ENCODE data around the gene ETS2. TPM values are rescaled to one million over a fixed set of nuclear protein-coding genes. Genes with fewer than 3 reads are reported as not detected.
A peak's percentile ranks its signal among the peaks of the same experiment; 100 is the strongest.

ETS2 gene
- total and polyA plus RNA-seq, 2 of the 8 experiments (the other 6 are each of a cell fraction or from before 2014, with no cell fraction given): 11.0 to 45.1 TPM

DNA sequence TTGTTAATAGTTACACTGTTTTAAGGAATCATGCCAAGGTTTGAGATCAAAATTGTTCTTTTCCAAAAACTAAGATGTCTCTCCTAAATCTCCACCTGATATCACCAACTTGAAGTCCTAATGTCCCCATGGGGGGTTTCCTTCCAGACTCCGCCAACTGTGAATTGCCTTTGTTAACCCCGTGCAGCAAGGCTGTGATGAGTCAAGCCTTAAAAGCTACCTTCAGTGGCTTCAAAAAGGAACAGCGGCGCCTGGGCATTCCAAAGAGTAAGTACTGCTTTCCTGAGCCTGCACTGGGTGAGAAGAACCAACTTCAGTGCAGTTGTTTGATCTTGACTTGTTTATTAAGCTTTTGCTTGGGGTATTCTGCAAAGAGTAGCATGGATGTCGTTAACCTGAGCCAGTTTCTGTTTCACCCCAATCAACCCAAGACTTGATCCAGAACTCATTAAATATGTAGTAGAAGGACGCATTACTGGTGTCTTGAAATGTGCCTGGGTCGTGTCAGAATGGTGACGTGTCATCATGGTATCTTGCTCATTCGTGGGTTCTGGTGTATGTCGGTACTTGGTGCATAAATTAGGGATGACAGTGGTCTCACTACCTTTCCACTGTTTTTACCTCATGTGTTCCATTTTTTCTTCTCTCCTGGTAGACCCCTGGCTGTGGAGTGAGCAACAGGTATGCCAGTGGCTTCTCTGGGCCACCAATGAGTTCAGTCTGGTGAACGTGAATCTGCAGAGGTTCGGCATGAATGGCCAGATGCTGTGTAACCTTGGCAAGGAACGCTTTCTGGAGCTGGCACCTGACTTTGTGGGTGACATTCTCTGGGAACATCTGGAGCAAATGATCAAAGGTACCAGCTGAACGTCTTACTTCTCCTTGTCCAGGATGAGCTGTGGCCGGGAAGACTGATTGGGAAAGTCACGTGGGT, 8.7 kb downstream of the ETS2 start:
- POLR2A ChIA-PET (ENCODE audit: partially characterized antibody): interaction anchor here (1.2 kb wide), 1 partner anchor 9 kb away, joined by 3 read pairs; the partner anchor contains the start of gene ETS2
- Histone ChIP-seq H3K79me1 (ENCODE audit: low read depth, low read length) (no peaks in the 10 kb centered on the region; the same call in 1 of the 2 replicates), H2BK120ac (replicated peaks; ENCODE audit: low read depth, low read length) (no peak overlapping the region), H3K4me3 (ENCODE audit: extremely low read depth in 1 of 4, insufficient read depth in 2 of 4, low read depth in 3 of 4, low read length in 4 of 4) (no peak overlapping the region), H3K27me3 (replicated peaks in 1 of 4; ENCODE audit: control insufficient read depth in 3 of 4, extremely low read depth in 1 of 4, insufficient read depth in 3 of 4, low read length in 3 of 4) (no peaks in the 10 kb centered on the region), H2BK20ac (ENCODE audit: low read length) (no peak overlapping the region), H3K9me3 (ENCODE audit: insufficient read depth in 2 of 2, low read depth in 1 of 2, low read length in 1 of 2) (no peaks in the 10 kb centered on the region), H2BK15ac (ENCODE audit: low read length) (no peak overlapping the region), H2AFZ (ENCODE audit: low read length) (no peak overlapping the region), H3K23ac (ENCODE audit: insufficient read length) (no peak overlapping the region), H4K5ac (ENCODE audit: insufficient read length, low read depth, low read length) (no peak overlapping the region), H3K18ac (ENCODE audit: extremely low read depth, low read length) (0 out of 2 replicates have a peak overlapping the region, but pooled peaks have one; percentile 20), H4K20me1 (replicated peaks in 1 of 2; ENCODE audit: control insufficient read depth in 1 of 2, insufficient read depth in 2 of 2, low read length in 2 of 2) (peaks cover 0 to 4% of the 10 kb centered on the region in 2 experiments), H2BK12ac (ENCODE audit: low read depth, low read length) (peak overlapping the region; percentile 5; the same call in 1 of the 2 replicates), H3K4ac (replicated peaks; ENCODE audit: insufficient read length, low read depth, low read length) (no peak overlapping the region), H3K79me2 (ENCODE audit: control insufficient read depth in 1 of 2, insufficient read depth in 2 of 2, low read length in 2 of 2) (peaks cover 0 to 22% of the 10 kb centered on the region in 2 experiments; a peak in 2 of 4 replicates), H3K56ac (replicated peaks; ENCODE audit: insufficient read length, low read depth, low read length) (no peak overlapping the region), H3K4me1 (replicated peaks in 1 of 4; ENCODE audit: control insufficient read depth in 3 of 4, insufficient read depth in 4 of 4, low read length in 3 of 4) (peaks cover 10 to 23% (median 22%) of the 10 kb centered on the region in 4 experiments), H3K36me3 (ENCODE audit: control insufficient read depth in 2 of 4, insufficient read depth in 4 of 4, low read length in 3 of 4) (peaks cover 34 to 83% (median 58%) of the 10 kb centered on the region in 4 experiments), H4K91ac (replicated peaks; ENCODE audit: insufficient read length, low read length) (no peak overlapping the region), H2AK5ac (ENCODE audit: low read depth, low read length) (no peak overlapping the region), H3K27ac (ENCODE audit: low read depth, low read length) (no peak overlapping the region), H3K4me2 (ENCODE audit: insufficient read depth in 1 of 2, low read depth in 2 of 2, low read length in 2 of 2) (no peak overlapping the region; a peak in 1 of 4 replicates), H2BK5ac (ENCODE audit: low read depth, low read length) (peak overlapping the region; percentile 38; the same call in 1 of the 2 replicates), H3K23me2 (ENCODE audit: low read depth, low read length) (no peaks in the 10 kb centered on the region), H4K8ac (ENCODE audit: extremely low read depth, insufficient read depth, low read length) (no peak overlapping the region), H3K9ac (replicated peaks in 1 of 4; ENCODE audit: extremely low read depth in 1 of 4, low read depth in 3 of 4, low read length in 3 of 4) (no peak overlapping the region), H3K14ac (ENCODE audit: insufficient read length) (no peak overlapping the region)
- no peak for DNase-seq (ENCODE audit: low read depth in 1 of 2, low spot score in 2 of 2)
- CTCF ChIA-PET (ENCODE audit: partially characterized antibody): interaction anchor here (0.9 to 1.2 kb wide), 6 partner anchors 7 to 214 kb away, joined by 3 to 4 read pairs (median 4); no protein-coding TSS in a partner anchor
- FAIRE-seq: no peak
- WGBS, 2 experiments (ENCODE audit: extremely low coverage in 1 of 2, insufficient coverage in 1 of 2, insufficient read length in 1 of 2, insufficient replicate concordance in 2 of 2, low coverage in 1 of 2, low lambda C conversion rate in 2 of 2, missing lambda C conversion rate in 1 of 2): 89% methylated on average over 16 of the region's 16 CpGs; no CpG with 5 or more reads in 1 of the 2 experiments
- TF ChIP-seq GABPA (IDR thresholded peaks at IDR 0.05; ENCODE audit: borderline replicate concordance, insufficient read depth, low read length) (no peak), NRF1 (IDR thresholded peaks at IDR 0.05; ENCODE audit: low read depth, low read length) (no peak), BACH1 (IDR thresholded peaks at IDR 0.05; ENCODE audit: low read length) (no peak), POLR2AphosphoS5 (IDR thresholded peaks at IDR 0.05; ENCODE audit: low read depth, low read length) (no peak)
